HUDEP-2 (cell line): ENCODE results near the gene HOOK1.
"Not testable (repeated sequence)": the region's sequence is repeated elsewhere in the genome, so short reads cannot be mapped to it uniquely, and the experiment has no call there.

Source experiments
- DNase-seq, 76 experiments: peaks; one replicate each; lab custom pipeline; 2025; ENCODE audit not compliant: unreplicated experiment in 76 of 76; lab: John Stamatoyannopoulos, UW

Gene HOOK1

GRCh38 chr1:59819566-59820438 lies 5.1 kb downstream of the HOOK1 start:
- DNase-seq = no peak

GRCh38 chr1:59827055-59827643 lies 12.4 kb downstream of the HOOK1 start:
- no peak for DNase-seq

GRCh38 chr1:59828160-59828559 lies 13.4 kb downstream of the HOOK1 start:
- DNase-seq = no peak

GRCh38 chr1:59831529-59831928 lies 16.8 kb downstream of the HOOK1 start:
- DNase-seq = no peak

GRCh38 chr1:59833022-59833421 lies 18.3 kb downstream of the HOOK1 start:
- DNase-seq = no peak

- DNase-seq = no peak
These were observed 19.2 kb downstream of the HOOK1 start for GRCh38 chr1:59833991-59834390.

GRCh38 chr1:59837857-59838256 lies 23.1 kb downstream of the HOOK1 start:
- DNase-seq = not testable (repeated sequence)

GRCh38 chr1:59845091-59845490 lies 30.3 kb downstream of the HOOK1 start:
- no peak for DNase-seq

- DNase-seq = no peak
These were observed 31.6 kb downstream of the HOOK1 start for GRCh38 chr1:59846209-59846894.

- DNase-seq = no peak
These were observed 32.1 kb downstream of the HOOK1 start for GRCh38 chr1:59846895-59847282.

- DNase-seq = no peak
These were observed 37.4 kb downstream of the HOOK1 start for GRCh38 chr1:59852117-59852516.

- not testable (repeated sequence) for DNase-seq
These were observed 40.5 kb downstream of the HOOK1 start for GRCh38 chr1:59855297-59855696.

- DNase-seq = no peak
These were observed 42.1 kb downstream of the HOOK1 start for GRCh38 chr1:59856725-59857338.

GRCh38 chr1:59857679-59858354 lies 43.1 kb downstream of the HOOK1 start:
- peak in 1 of 76 experiments; percentile 2 for DNase-seq

- DNase-seq = peak in 1 of 76 experiments; percentile 2
These were observed 51.7 kb downstream of the HOOK1 start for GRCh38 chr1:59866462-59866861.

GRCh38 chr1:59871746-59872145 lies 57.0 kb downstream of the HOOK1 start:
- no peak for DNase-seq

GRCh38 chr1:59877108-59877682 lies 62.4 kb downstream of the HOOK1 start:
- DNase-seq = no peak

- no peak for DNase-seq
These were observed 63.6 kb downstream of the HOOK1 start for GRCh38 chr1:59878370-59878769.

GRCh38 chr1:59879574-59879973 lies 64.8 kb downstream of the HOOK1 start:
- DNase-seq = peak in 44 of 76 experiments; percentile 2 to 71 (median 18)

- DNase-seq = no peak
These were observed 65.3 kb downstream of the HOOK1 start for GRCh38 chr1:59879996-59880505.
